Measurements from ENCODE around the gene EFCAB9.

- no peak for TF ChIP-seq ZNF496 (CRISPR knock-in tag; IDR thresholded peaks at IDR 0.05; ENCODE audit: insufficient replicate concordance)
- no peak for TF ChIP-seq ZBTB43 (CRISPR knock-in tag; conservative IDR thresholded peaks at IDR 0.05)
- TF ChIP-seq PHB2 (IDR thresholded peaks at IDR 0.05; ENCODE audit: partially characterized antibody) = no peak
- TF ChIP-seq ZNF224 (CRISPR knock-in tag; IDR thresholded peaks at IDR 0.05) = no peak
- TF ChIP-seq, protein P1, sequence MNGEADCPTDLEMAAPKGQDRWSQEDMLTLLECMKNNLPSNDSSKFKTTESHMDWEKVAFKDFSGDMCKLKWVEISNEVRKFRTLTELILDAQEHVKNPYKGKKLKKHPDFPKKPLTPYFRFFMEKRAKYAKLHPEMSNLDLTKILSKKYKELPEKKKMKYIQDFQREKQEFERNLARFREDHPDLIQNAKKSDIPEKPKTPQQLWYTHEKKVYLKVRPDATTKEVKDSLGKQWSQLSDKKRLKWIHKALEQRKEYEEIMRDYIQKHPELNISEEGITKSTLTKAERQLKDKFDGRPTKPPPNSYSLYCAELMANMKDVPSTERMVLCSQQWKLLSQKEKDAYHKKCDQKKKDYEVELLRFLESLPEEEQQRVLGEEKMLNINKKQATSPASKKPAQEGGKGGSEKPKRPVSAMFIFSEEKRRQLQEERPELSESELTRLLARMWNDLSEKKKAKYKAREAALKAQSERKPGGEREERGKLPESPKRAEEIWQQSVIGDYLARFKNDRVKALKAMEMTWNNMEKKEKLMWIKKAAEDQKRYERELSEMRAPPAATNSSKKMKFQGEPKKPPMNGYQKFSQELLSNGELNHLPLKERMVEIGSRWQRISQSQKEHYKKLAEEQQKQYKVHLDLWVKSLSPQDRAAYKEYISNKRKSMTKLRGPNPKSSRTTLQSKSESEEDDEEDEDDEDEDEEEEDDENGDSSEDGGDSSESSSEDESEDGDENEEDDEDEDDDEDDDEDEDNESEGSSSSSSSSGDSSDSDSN (CRISPR knock-in tag; IDR thresholded peaks at IDR 0.05) = no peak
- TF ChIP-seq MTA1 (CRISPR knock-in tag; IDR thresholded peaks at IDR 0.05; ENCODE audit: borderline replicate concordance) = no peak
- no peak for TF ChIP-seq TARDBP (CRISPR knock-in tag; IDR thresholded peaks at IDR 0.05)
- TF ChIP-seq, protein P2, sequence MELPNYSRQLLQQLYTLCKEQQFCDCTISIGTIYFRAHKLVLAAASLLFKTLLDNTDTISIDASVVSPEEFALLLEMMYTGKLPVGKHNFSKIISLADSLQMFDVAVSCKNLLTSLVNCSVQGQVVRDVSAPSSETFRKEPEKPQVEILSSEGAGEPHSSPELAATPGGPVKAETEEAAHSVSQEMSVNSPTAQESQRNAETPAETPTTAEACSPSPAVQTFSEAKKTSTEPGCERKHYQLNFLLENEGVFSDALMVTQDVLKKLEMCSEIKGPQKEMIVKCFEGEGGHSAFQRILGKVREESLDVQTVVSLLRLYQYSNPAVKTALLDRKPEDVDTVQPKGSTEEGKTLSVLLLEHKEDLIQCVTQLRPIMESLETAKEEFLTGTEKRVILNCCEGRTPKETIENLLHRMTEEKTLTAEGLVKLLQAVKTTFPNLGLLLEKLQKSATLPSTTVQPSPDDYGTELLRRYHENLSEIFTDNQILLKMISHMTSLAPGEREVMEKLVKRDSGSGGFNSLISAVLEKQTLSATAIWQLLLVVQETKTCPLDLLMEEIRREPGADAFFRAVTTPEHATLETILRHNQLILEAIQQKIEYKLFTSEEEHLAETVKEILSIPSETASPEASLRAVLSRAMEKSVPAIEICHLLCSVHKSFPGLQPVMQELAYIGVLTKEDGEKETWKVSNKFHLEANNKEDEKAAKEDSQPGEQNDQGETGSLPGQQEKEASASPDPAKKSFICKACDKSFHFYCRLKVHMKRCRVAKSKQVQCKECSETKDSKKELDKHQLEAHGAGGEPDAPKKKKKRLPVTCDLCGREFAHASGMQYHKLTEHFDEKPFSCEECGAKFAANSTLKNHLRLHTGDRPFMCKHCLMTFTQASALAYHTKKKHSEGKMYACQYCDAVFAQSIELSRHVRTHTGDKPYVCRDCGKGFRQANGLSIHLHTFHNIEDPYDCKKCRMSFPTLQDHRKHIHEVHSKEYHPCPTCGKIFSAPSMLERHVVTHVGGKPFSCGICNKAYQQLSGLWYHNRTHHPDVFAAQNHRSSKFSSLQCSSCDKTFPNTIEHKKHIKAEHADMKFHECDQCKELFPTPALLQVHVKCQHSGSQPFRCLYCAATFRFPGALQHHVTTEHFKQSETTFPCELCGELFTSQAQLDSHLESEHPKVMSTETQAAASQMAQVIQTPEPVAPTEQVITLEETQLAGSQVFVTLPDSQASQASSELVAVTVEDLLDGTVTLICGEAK (IDR thresholded peaks at IDR 0.05) = no peak
- TF ChIP-seq, protein P2 (CRISPR knock-in tag; IDR thresholded peaks at IDR 0.05) = no peak
- TF ChIP-seq, protein P3, sequence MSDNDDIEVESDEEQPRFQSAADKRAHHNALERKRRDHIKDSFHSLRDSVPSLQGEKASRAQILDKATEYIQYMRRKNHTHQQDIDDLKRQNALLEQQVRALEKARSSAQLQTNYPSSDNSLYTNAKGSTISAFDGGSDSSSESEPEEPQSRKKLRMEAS (IDR thresholded peaks at IDR 0.05) = no peak
- TF ChIP-seq FOXA1 (IDR thresholded peaks at IDR 0.05) = no peak
- TF ChIP-seq FOXA1 (CRISPR knock-in tag; IDR thresholded peaks at IDR 0.05) = no peak
- TF ChIP-seq, protein P4, sequence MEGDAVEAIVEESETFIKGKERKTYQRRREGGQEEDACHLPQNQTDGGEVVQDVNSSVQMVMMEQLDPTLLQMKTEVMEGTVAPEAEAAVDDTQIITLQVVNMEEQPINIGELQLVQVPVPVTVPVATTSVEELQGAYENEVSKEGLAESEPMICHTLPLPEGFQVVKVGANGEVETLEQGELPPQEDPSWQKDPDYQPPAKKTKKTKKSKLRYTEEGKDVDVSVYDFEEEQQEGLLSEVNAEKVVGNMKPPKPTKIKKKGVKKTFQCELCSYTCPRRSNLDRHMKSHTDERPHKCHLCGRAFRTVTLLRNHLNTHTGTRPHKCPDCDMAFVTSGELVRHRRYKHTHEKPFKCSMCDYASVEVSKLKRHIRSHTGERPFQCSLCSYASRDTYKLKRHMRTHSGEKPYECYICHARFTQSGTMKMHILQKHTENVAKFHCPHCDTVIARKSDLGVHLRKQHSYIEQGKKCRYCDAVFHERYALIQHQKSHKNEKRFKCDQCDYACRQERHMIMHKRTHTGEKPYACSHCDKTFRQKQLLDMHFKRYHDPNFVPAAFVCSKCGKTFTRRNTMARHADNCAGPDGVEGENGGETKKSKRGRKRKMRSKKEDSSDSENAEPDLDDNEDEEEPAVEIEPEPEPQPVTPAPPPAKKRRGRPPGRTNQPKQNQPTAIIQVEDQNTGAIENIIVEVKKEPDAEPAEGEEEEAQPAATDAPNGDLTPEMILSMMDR (CRISPR knock-in tag; IDR thresholded peaks at IDR 0.05) = no peak
- TF ChIP-seq ZMAT5 (CRISPR knock-in tag; IDR thresholded peaks at IDR 0.05; ENCODE audit: borderline replicate concordance, low read depth) = no peak
These were observed 15.5 kb upstream of the EFCAB9 start for GRCh38 chr5:172178301-172178987.
